ENCODE data around the gene CMKLR1. TPM values are rescaled to one million over a fixed set of nuclear protein-coding genes. Genes with fewer than 3 reads are reported as not detected.
A peak's percentile ranks its signal among the peaks of the same experiment; 100 is the strongest.

Gene CMKLR1
- total RNA-seq, 1 experiment from 2014 or later: 0.66 TPM

GRCh38 chr12:108252523-108252922 is 86.6 kb downstream of the CMKLR1 start:
- H3K27ac Mint-ChIP-seq: peak overlapping the region in 1 of 3 experiments; percentile 41; a peak in 1 of 7 replicates
- H3K4ac ChIP-seq (ENCODE audit: low read depth, low read length): no peak overlapping the region
- H3K4me1 ChIP-seq (ENCODE audit: insufficient read depth, low read length): peaks cover 7% of the 10 kb centered on the region
- no peaks in the 10 kb centered on the region for H3K9me3 ChIP-seq (ENCODE audit: control insufficient read depth, low read depth, low read length)
- H3K14ac ChIP-seq (ENCODE audit: insufficient read depth, low read length): no peak overlapping the region
- no peak overlapping the region for H2AFZ ChIP-seq (ENCODE audit: low read length)
- no peak overlapping the region for H2BK5ac ChIP-seq (ENCODE audit: insufficient read length, low read length)
- H3K18ac ChIP-seq (ENCODE audit: insufficient read length, low read depth, low read length): no peak overlapping the region
- no peak overlapping the region for H4K5ac ChIP-seq (ENCODE audit: insufficient read length, low read depth, low read length)
- peaks cover 4% of the 10 kb centered on the region for H3K27me3 Mint-ChIP-seq (ENCODE audit: low read depth)
- no peak overlapping the region for H2AK5ac ChIP-seq (ENCODE audit: insufficient read length, low read length)
- no peak overlapping the region for H3K56ac ChIP-seq (ENCODE audit: insufficient read length, low read depth, low read length)
- no peaks in the 10 kb centered on the region for H3K23me2 ChIP-seq (ENCODE audit: insufficient read length, low read depth, low read length, poor library complexity, severe bottlenecking)
- no peak overlapping the region for H4K91ac ChIP-seq (ENCODE audit: insufficient read length, low read depth, low read length)
- peaks cover 21 to 30% of the 10 kb centered on the region in 2 experiments for H3K4me1 Mint-ChIP-seq
- DNase-seq: no peak
- no peaks in the 10 kb centered on the region for H3K27me3 ChIP-seq (ENCODE audit: insufficient read depth, low read length)
- no peak overlapping the region for H2BK15ac ChIP-seq (ENCODE audit: low read depth, low read length)
- no peak overlapping the region for H2BK120ac ChIP-seq (ENCODE audit: low read depth, low read length, poor library complexity, severe bottlenecking)
- H4K8ac ChIP-seq (replicated peaks; ENCODE audit: insufficient read length, low read depth, low read length): no peak overlapping the region
- no peaks in the 10 kb centered on the region for H3K79me1 ChIP-seq (ENCODE audit: insufficient read depth, low read depth, low read length, poor library complexity, severe bottlenecking)
- H3K9me3 Mint-ChIP-seq: no peaks in the 10 kb centered on the region
- H3K4me2 ChIP-seq (ENCODE audit: insufficient read depth, insufficient read length, low read length): no peak overlapping the region
- no peak overlapping the region for H2BK20ac ChIP-seq (ENCODE audit: low read depth, low read length, poor library complexity, severe bottlenecking)
- no peak overlapping the region for H3T11ph ChIP-seq (ENCODE audit: low read length)
- no peaks in the 10 kb centered on the region for H4K20me1 ChIP-seq (ENCODE audit: control insufficient read depth, insufficient read depth, insufficient read length)
- WGBS (ENCODE audit: extremely low coverage, insufficient read length, low lambda C conversion rate): no CpG with 5 or more reads among the region's 7 CpGs
- H3K27ac ChIP-seq (ENCODE audit: insufficient read length, low read depth, low read length): no peak overlapping the region
- H3K9ac ChIP-seq (ENCODE audit: extremely low read depth, insufficient read length, low read length): no peak overlapping the region
- no peaks in the 10 kb centered on the region for H3K79me2 ChIP-seq (ENCODE audit: insufficient read depth, low read length)
- no peak for TF ChIP-seq CTCF (conservative IDR thresholded peaks at IDR 0.05)
- H3K23ac ChIP-seq (ENCODE audit: insufficient read length, low read depth, low read length): no peak overlapping the region
- H3K36me3 Mint-ChIP-seq (ENCODE audit: insufficient read depth in 1 of 3, low read depth in 3 of 3): no peaks in the 10 kb centered on the region; a peak in 1 of 7 replicates
- H3K4me3 Mint-ChIP-seq: no peak overlapping the region
- H2BK12ac ChIP-seq (ENCODE audit: insufficient read length, low read depth, low read length): no peak overlapping the region

Measured in H9 (cell line).